LoVo (cell line): ENCODE measurements around the gene CKLF.
"Not testable (repeated sequence)": the region's sequence is repeated elsewhere in the genome, so short reads cannot be mapped to it uniquely, and the experiment has no call there.

Source experiments
- DNase-seq: peaks from one replicate; pipeline ENCODE4 v3.0.0-alpha.2; 2016; ENCODE audit warnings: low spot score

CKLF gene

DNA sequence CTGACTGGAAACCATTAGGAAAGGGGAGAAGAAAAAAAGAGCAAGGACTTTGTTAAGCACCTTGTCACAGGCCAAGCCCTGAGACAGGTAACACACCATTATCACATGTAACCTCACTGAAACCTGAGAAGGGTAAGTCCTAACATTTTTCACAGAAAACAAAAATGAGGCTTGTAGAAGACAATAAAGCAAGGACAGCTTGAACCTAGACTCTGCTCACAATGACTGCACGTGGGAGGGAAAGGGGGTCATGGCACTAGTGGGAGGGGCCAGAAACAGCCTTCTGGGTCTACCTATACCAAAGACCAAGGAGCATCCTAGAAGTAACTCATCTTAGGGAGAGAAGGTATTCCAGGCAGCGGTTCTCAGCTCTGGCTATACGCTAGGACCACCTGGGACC is 10.0 kb upstream of the CKLF start:
- DNase-seq, result no peak

GRCh38 chr16:66543541-66543940 is 8.8 kb upstream of the CKLF start:
- no peak for DNase-seq

GRCh38 chr16:66544016-66544757 is 8.2 kb upstream of the CKLF start:
- DNase-seq, result no peak

- DNase-seq, result no peak
These were observed 5.0 kb upstream of the CKLF start for GRCh38 chr16:66547101-66547989.

DNA sequence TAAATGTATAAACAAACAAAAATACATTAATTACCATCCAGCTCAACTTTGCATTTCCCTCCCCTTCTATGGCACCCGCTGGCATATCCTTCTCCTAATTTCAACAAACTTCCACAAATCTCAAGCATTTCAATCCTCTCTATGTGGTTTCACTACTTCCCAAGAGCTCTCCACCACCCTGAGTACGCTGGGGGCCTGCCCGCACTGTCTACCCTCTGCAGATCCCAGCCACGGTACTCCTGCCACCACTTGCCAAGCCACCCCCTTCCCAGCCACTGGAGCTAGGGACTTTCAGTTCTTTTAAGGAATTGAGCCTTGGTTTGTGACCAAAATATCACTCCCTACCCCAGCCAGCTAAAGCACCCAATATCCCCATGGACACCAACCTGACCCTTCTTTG is 4.3 kb upstream of the CKLF start:
- DNase-seq, result no peak

- no peak for DNase-seq
These were observed 3.5 kb upstream of the CKLF start for GRCh38 chr16:66548868-66549267.

DNA sequence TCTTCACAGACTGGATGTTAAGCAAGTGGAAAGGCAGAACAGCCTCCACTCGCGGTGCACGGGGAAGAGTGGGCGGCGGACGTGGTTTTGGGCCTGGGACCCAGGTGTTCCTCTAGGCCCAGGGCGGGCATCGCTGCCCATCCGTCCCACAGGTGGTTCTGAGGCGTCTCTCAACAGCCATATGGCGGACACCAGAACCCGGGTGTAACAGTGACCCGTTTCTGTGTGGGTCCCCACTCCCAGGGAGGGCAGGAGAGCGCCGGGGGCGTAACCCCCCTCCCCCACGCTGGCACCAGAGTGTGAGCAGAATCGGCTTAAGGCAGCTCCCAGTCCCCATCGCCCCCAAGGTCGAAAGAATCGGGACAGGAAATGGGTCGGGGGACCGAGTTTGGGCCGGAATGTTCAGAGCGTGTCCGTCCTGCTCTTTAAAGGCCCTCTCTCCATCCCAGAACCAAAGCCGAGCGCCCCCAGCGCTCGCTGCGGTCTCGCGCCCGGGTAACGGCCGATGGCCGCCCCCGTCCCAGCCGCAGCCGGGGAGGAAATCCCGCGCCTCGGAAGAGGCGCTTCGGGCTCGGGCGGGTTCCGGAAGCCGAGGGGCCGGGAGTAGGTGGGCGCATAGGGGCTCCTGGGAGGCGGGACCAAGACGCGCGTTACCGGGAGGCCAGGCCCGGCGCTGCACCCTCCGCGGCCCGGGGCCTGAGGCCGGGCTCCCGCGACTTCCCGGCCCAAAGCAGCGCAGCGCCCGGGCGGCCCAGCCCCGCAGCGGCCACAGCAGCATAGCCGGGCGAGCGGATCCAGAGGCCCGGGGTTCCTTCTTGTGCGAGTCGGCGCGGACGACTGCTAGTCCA is 2.9 kb upstream of the CKLF start, which contains the start of gene TK2:
Gene TK2, minus strand, starts transcription at position 839 of the 848 bp plus-strand sequence. Its CDS starts 61 bp downstream, at position 778.
- DNase-seq, result no peak

GRCh38 chr16:66551348-66551759 is 1.0 kb upstream of the CKLF start:
- DNase-seq, result peak; percentile 72

- DNase-seq, result no peak
These were observed 539 bp upstream of the CKLF start for GRCh38 chr16:66551788-66552285.

- peak; percentile 24 for DNase-seq
These were observed 847 bp downstream of the CKLF start for GRCh38 chr16:66553223-66553622.

GRCh38 chr16:66554021-66554420 is 1.6 kb downstream of the CKLF start:
- DNase-seq, result no peak

- no peak for DNase-seq
These were observed 2.1 kb downstream of the CKLF start for GRCh38 chr16:66554495-66554894.

DNA sequence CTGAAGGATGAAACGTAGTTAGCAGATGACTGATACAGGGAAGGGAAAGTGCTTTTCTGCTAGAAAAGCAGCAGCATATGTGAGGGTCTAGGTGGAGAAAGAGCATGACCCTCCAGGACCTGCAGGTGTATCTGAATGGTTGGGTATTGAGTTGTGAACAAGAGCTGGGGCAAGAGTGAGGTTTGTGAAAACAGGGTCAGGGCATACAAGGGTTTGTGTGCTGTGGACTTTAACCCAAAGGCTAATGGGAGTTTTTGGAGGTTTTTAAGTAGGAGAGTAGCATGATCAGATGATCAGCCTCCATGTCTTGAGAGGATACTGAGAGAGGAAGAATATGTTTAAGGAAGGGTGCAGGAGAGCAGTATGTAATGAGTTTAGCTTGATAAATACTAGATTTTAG is 7.7 kb downstream of the CKLF start:
- no peak for DNase-seq

DNA sequence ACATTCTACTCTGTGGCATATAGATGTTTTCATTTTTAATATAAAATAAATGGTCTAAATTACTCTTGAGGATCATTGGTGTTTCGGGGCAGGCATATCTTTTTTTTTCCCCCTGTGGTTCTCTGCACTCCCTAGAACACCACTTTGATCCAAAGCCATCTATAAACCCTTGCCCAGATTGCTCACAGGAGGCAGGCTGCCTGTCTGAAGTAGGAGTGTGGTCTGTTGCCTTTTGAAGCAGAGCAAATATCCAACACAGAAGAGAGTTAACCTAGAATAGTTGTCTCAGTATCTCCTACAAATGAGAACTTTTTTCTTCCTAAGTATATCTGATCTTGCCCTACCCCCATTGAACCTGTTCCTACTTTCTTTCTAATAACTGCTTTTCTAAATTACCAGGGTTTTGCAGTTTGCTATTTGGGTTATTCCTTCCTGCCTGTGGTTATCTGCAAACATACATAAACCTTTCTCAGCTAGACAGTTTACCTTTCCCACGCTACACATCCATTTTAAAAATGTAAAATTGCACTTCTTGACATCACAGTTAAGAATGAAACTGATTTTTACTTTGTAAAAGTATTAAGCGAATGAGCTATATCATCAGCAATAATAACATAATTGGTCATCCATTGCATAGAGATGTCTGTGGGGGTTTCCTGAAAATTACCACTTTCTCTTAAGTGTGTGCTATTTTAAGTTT is 9.2 kb downstream of the CKLF start:
- DNase-seq, result no peak

DNA sequence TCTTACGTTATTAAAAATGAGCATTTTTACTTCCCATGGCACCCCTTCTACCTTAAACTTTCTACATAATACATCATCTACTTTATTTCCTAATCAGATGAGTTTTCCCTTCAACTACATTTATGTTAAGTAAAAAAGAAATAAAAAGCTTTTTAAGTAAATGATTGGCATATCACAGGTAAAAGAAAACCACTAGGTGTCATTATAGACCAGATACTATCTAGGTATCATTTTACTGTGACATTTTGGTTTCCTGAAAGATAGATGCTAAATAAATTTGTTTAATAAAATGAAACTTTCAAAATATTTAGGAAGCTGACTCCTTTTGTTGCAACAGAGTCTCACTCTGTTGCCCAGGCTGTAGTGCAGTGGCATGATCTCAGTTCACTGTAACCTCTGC is 10.0 kb downstream of the CKLF start:
- no peak for DNase-seq

DNA sequence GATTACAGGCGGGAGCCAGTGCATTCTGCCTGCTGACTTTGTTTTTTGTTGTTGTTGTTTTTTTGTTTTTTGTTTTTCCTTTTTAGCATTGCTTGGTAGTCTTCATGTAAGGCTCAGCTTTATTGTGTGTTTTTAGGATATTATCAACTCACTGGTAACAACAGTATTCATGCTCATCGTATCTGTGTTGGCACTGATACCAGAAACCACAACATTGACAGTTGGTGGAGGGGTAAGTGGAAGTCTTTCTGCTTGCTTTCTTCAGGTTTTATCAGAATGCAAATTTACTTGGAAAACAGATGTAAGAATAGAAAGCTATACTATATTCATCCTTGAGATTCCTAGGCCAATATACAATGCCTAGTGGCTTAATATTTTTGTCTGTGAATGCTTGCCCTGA is 10.6 kb downstream of the CKLF start:
- no peak for DNase-seq

GRCh38 chr16:66563574-66564334 is 11.4 kb downstream of the CKLF start:
- no peak for DNase-seq

- DNase-seq, result no peak
These were observed 13.9 kb downstream of the CKLF start, which contains the start of gene CMTM1 for GRCh38 chr16:66566051-66566901. TSS of gene CMTM1 (plus strand) at chr16:66566439. CDS start at chr16:66566514, 75 bp downstream.

DNA sequence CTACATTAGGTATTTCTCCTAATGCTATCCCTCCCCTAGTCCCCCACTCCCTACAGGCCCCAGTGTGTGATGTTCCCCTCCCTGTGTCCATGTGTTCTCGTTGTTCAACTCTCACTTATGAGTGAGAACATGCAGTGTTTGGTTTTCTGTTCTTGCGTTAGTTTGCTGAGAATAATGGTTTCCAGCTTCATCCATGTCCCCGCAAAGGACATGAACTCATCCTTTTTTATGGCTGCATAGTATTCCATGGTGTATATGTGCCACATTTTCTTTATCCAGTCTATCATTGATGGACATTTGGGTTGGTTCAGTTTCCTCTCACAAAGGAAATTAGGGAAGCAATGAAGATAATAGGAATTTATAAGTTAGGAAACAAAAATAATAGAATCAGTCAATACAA is 14.9 kb downstream of the CKLF start:
- not testable (repeated sequence) for DNase-seq

DNA sequence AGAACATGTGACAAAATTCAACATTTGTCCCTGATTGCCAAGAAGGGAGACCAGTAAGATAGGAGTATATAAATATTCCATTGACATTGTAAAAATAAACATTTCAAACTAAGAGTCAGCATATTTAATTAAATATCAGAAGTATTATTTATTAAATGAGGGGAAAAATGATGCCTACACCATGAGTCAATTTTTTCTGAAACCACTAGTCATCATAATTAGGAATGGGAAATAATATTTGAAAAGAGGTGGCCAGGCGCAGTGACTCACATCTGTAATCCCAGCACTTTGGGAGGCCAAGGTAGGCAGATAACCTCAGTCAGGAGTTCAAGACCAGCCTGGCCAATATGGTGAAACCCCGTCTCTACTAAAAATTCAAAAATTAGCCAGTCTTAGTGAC is 16.0 kb downstream of the CKLF start:
- DNase-seq, result no peak
